GM10248 (cell line): ENCODE results near the gene APBB1IP.
"Not testable (repeated sequence)": the region's sequence is repeated elsewhere in the genome, so short reads cannot be mapped to it uniquely, and the experiment has no call there.

ENCODE experiments used
- CTCF ChIA-PET: fragments of 300-600 bp; sonication (Branson Sonifier 250); formaldehyde crosslinking; extraction: SDS; loops from one replicate; lab custom pipeline; 2021; ENCODE audit warnings: antibody characterized with exemption; lab: Yijun Ruan, JAX
- POLR2A ChIA-PET: fragments of 350-650 bp; sonication (Branson Sonifier 250); formaldehyde crosslinking; extraction: SDS; loops from one replicate; lab custom pipeline; 2020; ENCODE audit warnings: antibody characterized with exemption; lab: Yijun Ruan, JAX
- DNase-seq: peaks from one replicate; pipeline ENCODE4 v3.0.0; 2012; ENCODE audit errors: extremely low spot score
- TF ChIP-seq, protein P1 (sequence below): IDR thresholded peaks from 2 replicates; pipeline ENCODE4 v1.5.1; 2012; ENCODE audit warnings: mild to moderate bottlenecking, low read depth; ENCODE audit errors: extremely low read depth, missing control alignments, control extremely low read depth

APBB1IP gene, protein sequence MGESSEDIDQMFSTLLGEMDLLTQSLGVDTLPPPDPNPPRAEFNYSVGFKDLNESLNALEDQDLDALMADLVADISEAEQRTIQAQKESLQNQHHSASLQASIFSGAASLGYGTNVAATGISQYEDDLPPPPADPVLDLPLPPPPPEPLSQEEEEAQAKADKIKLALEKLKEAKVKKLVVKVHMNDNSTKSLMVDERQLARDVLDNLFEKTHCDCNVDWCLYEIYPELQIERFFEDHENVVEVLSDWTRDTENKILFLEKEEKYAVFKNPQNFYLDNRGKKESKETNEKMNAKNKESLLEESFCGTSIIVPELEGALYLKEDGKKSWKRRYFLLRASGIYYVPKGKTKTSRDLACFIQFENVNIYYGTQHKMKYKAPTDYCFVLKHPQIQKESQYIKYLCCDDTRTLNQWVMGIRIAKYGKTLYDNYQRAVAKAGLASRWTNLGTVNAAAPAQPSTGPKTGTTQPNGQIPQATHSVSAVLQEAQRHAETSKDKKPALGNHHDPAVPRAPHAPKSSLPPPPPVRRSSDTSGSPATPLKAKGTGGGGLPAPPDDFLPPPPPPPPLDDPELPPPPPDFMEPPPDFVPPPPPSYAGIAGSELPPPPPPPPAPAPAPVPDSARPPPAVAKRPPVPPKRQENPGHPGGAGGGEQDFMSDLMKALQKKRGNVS

DNA sequence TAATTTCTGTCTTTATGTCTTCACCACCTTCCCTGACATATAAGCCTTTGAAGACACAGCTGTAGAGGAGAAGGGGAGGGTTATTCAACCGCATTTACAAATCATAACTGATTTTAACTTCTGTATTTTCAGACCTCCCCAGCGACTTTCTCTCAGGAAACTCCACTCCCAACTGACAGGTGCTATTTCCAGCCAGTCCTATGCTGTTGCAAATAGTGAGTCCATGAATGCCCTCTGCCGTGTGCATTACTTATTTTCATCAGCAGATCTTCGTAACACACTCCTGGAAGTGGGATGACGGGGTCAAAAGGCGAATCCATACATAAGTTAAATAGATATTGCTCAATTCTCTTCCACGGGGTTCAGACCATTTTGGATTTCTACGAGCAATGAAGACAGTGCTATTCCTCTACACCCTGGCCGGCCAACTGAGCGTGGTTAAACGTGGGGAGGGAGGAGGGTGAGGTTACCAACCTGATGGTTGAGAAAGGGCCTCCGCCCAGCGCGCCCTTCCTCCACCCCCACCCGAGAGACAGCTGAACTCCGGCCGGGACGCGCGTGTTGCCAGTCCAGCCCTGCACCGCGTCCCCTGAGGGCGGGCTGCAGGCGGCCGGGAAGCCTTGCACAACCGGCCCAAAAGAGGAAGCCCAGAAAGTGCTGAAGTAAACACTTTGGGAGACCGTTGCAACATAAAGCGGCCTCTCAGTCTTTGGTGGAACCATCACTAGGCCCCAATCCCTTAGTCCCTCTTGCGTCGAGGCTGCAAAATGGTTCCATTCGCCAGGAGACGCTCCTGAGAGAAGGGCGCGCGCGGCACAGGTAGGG is at the start of gene APBB1IP:
Gene APBB1IP (plus strand): TSS at position 705 of the 825 bp plus-strand sequence. CDS start 53,986 bp downstream, outside the sequence.
- TF ChIP-seq, protein P1, sequence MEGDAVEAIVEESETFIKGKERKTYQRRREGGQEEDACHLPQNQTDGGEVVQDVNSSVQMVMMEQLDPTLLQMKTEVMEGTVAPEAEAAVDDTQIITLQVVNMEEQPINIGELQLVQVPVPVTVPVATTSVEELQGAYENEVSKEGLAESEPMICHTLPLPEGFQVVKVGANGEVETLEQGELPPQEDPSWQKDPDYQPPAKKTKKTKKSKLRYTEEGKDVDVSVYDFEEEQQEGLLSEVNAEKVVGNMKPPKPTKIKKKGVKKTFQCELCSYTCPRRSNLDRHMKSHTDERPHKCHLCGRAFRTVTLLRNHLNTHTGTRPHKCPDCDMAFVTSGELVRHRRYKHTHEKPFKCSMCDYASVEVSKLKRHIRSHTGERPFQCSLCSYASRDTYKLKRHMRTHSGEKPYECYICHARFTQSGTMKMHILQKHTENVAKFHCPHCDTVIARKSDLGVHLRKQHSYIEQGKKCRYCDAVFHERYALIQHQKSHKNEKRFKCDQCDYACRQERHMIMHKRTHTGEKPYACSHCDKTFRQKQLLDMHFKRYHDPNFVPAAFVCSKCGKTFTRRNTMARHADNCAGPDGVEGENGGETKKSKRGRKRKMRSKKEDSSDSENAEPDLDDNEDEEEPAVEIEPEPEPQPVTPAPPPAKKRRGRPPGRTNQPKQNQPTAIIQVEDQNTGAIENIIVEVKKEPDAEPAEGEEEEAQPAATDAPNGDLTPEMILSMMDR, result peak; percentile 11
- peak; percentile 60 for DNase-seq
- ChIA-PET CTCF (interaction anchor here (0.6 to 2.0 kb wide), 3 partner anchors 15 to 31 kb away, joined by 3 to 5 read pairs (median 3); no protein-coding TSS in a partner anchor), POLR2A (no interaction called here)

DNA sequence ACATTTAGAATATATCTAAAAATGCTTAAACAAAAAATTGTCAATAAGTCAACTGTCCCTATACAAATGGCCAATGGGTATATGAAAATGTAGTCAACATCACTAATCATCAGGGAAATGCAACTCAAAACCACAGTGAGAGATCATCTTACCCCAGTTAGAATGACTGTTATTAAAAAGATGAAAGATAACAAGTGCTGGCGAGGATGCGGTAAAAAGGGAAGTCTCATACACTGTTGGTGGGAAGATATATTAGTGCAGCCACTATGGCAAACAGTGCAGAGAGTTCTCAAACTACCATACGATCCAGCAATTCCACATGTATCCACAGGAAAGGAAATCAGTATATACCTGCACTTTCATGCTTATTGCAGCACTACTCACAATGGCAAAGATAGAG is 48.6 kb upstream of the APBB1IP start:
- DNase-seq, result no peak
- ChIA-PET CTCF (no interaction called here), POLR2A (no interaction called here)
- TF ChIP-seq, protein P1, result no peak

DNA sequence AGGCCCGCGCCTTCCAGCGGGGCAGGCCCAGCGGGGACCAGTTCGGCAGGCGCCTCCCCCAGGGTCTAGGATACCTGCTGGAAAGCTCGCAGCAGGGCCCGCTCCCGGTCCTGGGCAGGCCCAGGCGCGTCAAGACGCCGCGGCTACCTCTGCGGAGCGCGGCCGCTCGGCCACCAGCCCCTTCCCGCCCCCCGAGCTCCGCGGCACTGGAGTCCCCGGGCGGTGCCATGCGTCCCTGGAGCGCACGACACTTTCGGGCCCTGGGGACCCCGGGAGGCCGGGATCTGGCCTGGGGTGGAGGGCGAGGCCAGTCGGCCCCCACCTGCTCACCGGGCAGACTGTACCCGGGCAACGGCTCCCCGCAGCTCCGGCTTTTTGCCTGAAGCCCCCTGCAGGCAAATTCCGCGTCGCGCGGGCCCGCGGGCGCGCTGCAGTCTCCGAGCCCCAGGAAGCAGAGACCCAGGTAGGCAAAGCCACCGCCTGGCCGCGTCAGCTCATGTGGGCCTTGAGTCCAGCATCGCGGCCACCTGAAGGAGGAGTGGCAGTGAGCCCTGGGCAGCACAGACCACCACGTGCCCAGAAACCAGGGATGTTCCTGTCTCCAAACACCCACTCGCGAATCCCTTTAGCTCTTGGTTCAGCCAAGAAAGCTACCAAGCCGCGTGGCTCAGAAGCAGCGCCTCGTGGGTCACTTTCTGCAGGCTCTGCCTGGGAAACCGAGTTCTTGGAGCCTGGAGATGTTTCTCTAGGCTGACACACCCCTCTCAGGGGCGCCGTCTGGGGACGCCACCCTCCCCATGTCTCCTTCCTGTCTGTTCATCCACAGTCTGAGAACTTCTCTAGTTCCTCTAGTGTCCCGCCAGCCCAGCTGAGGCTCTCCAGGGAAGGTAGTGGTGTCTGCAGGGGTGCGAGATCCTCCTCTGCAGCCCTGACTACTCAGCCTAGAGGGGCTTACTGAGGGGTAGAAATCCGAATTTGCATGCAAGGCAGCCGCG is 46.1 kb upstream of the APBB1IP start:
- POLR2A ChIA-PET, result no interaction called here
- CTCF ChIA-PET, result interaction anchor here (1.1 to 3.1 kb wide), 5 partner anchors 11 to 57 kb away, joined by 3 to 14 read pairs (median 4); no protein-coding TSS in a partner anchor

DNA sequence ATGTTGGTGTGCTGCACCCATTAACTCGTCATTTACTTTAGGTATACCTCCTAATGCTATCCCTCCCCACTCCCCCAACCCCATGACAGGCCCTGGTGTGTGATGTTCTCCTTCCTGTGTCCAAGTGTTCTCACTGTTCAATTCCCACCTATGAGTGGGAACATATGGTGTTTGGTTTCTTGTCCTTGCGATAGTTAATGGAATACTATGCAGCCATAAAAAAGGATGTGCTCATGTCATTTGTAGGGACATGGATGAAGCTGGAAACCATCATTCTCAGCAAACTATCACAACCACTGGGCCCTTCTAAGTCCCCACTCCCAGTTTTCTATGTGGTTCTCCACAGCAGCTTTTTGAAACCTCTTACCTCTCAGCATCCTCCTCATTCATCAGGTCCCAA is 39.8 kb upstream of the APBB1IP start:
- POLR2A ChIA-PET, result not testable (repeated sequence)

More for the DNA sequence above, 46.1 kb upstream of the APBB1IP start:
- TF ChIP-seq, protein P1, result no peak
- DNase-seq, result peak; percentile 20

DNA sequence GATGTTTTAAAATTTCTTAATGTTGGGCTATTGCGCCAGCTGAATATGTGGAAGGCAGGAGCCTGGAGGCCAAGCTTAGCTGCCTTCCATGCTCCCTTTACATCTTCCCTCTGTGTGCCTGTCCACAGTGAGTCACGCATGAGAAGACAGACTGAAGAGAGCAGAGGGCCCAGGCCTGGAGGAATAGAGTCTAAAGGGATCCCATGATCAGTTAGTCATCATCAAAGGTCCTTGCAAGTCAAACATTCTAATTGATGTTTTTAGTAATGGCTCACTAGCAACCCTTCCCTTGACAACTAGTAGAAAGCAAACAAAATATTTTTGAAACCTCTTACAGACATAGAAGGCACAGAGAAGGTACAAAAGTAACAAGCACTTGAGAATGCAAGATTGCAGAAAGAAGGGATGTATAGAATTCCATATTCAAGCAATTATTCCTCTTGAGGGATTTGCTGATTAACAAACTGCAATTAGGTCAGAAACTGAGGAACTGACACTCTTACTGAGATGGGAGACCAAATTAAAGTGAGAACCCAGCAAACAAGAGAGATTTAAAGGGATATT is 30.7 kb upstream of the APBB1IP start:
- DNase-seq, result no peak

More for the DNA sequence above, 39.8 kb upstream of the APBB1IP start:
- CTCF ChIA-PET, result interaction anchor here (1.3 to 1.6 kb wide), 2 partner anchors 12 to 15 kb away, joined by 3 to 7 read pairs; no protein-coding TSS in a partner anchor
- not testable (repeated sequence) for DNase-seq

More for the DNA sequence above, 30.7 kb upstream of the APBB1IP start:
- CTCF ChIA-PET, result interaction anchor here (0.6 to 1.5 kb wide), 3 partner anchors 26 to 120 kb away, joined by 3 read pairs; no protein-coding TSS in a partner anchor
- TF ChIP-seq, protein P1, result no peak
- POLR2A ChIA-PET, result no interaction called here
